KOPT-K1 (cell line): ENCODE data around the gene TRPC5OS.

Experiments used
- H3K27ac ChIP-seq: fragments of 200-600 bp; sonication (generic); 2 replicates; pipeline ENCODE4 v1.5.1; 2016; ENCODE audit warnings: antibody characterized with exemption, mild to moderate bottlenecking, low read depth, low read length; ENCODE audit not compliant: poor library complexity, severe bottlenecking
- H3K36me3 ChIP-seq: fragments of 200-600 bp; sonication (generic); 2 replicates; pipeline ENCODE4 v1.5.1; 2017; ENCODE audit warnings: antibody characterized with exemption, mild to moderate bottlenecking, low read length, moderate library complexity; ENCODE audit not compliant: insufficient read depth
- H3K9me3 ChIP-seq: fragments of 200-600 bp; sonication (generic); 2 replicates; pipeline ENCODE4 v1.5.1; 2017; ENCODE audit warnings: antibody characterized with exemption, low read length, mild to moderate bottlenecking; ENCODE audit not compliant: insufficient read depth, poor library complexity, severe bottlenecking

The TRPC5OS gene

DNA sequence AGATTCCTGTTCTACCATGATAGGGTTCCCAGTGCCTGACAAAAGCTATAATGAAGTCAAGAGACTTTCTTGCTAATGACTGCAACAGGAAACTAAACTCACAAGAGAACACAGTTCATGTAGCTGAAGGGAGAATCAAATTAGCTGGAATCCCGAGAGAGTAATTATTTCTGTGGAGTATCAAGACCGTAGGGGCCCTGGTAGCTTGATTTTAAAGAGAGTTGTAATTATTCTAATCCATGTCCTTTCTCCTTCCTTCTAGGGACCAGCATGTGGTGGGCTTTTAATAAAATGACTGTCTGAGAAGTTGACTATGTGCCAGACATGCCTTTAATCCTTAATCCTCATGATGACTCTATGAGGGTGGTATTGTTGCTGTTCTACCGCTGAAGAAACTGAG, 1.7 kb upstream of the TRPC5OS start:
- H3K9me3 ChIP-seq, result no peaks in the 10 kb centered on the region
- no peak overlapping the region for H3K27ac ChIP-seq
- no peaks in the 10 kb centered on the region for H3K36me3 ChIP-seq

DNA sequence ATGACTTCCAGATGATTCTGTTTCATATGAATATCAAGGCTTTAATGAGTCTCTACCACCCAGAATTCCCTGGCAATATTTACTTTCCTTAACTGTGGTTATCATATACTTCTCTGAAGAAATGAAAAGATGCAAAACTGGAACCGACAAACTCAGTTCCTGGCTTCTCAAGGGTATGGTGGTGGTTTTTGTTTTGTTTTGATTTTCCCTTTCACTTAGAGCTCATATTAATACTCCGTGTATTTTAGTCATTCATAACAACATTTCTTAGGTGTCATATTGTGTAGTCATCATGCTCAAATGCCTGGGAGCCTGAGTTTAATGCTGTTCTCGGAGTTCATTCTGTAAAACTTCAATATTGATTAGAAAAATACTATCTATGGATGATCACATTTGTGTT, 665 bp downstream of the TRPC5OS start:
- Histone ChIP-seq H3K9me3 (no peaks in the 10 kb centered on the region), H3K36me3 (no peaks in the 10 kb centered on the region), H3K27ac (no peak overlapping the region)

DNA sequence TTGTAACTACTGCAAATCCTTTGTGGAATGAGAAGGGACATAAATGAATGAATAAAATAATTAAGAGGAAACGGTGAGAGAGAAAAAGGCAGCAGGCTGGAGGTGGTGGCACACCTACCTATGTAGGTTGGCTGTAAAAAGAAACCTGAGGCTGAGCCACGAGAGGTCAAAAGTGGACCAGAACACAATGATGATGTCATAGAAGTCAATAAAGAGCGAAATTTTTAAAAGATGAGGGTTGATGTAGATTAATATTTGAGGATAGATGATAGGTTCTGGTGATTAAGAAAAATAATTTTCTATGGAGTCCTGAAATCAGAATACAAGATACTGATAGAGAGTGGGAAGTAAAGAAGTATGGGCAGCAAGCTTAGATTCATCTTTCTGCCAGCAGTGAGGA, 1.7 kb downstream of the TRPC5OS start:
- Histone ChIP-seq H3K9me3 (no peaks in the 10 kb centered on the region), H3K36me3 (no peaks in the 10 kb centered on the region), H3K27ac (no peak overlapping the region)

DNA sequence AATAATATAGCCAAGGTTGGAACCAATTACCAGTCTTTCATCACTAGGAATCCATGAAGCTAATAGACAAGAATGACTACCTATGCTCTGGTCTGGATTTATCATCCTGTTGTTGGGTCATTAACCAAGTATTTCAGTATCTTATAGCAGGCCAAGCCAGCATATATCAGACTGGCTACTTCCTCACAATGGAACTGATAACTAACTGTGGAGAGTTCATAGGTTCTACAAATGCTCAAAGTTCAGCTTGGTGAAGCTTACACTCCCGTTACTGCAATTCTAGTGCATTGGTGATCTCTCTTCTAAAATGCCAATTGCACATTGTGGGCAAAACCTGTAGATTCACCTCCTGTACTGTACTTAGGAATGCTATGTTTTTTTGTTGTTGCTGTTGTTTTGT, 4.8 kb downstream of the TRPC5OS start:
- Histone ChIP-seq H3K27ac (no peak overlapping the region), H3K36me3 (no peaks in the 10 kb centered on the region), H3K9me3 (no peaks in the 10 kb centered on the region)

DNA sequence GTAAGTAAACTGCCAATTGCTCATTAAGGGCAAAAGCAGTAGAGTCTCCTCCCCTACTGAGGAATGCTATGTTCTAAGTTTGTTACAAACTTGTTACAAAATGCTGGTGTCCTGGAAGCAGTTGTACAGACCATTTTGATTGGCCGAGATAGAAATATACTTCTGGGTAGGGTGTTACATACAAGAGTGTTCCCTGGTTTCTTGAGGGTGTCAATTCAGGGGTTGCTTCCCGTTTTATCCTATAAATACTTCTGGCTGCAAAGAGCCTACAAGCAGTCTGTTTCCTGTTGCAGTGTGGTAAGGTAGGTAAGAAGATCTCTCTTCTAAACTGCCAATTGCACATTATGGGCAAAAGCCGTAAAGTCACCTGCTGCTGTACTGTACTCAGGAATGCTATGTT, 5.7 kb downstream of the TRPC5OS start:
- no peaks in the 10 kb centered on the region for H3K9me3 ChIP-seq
- H3K27ac ChIP-seq, result no peak overlapping the region
- H3K36me3 ChIP-seq, result no peaks in the 10 kb centered on the region

DNA sequence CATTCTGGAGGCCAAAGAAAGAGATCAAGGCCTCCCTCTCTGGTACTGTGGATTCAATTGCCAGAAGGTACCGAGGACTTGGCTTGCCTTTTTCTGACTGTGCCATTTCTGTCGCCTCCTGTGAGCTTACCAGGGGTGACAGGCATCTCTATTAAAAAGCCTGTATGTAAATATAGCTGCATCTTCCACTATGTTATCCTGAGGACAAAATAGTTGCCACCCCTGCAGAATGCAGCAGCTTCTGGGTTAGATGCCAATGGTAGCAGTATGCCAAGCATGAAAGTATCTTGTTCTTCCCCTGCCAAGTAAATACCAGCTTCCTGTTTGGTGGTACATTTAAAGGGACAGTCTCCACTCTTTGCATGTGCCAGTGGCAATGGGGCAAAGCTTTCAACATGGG, 10.7 kb downstream of the TRPC5OS start:
- Histone ChIP-seq H3K9me3 (no peaks in the 10 kb centered on the region), H3K27ac (no peak overlapping the region), H3K36me3 (no peaks in the 10 kb centered on the region)

DNA sequence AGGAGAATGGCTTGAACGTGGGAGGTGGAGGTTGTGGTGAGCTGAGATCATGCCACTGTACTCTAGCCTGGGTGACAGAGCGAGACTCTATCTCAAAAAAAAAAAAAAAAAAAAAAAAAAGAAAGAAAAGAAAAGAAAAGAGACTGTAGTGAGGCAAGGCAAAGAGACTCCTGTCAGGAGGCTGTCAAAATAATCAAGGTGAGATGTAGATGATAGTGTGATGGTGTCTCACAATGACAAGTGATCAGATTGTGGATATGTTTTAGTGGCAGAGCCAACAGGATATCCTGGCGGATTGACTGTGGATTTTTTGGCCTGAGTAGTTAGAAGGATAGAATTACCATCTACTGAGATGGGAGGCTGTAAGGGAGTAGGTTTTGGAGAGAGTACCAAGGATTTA, 12.6 kb downstream of the TRPC5OS start:
- Histone ChIP-seq H3K27ac (no peak overlapping the region), H3K36me3 (no peaks in the 10 kb centered on the region), H3K9me3 (no peaks in the 10 kb centered on the region)

DNA sequence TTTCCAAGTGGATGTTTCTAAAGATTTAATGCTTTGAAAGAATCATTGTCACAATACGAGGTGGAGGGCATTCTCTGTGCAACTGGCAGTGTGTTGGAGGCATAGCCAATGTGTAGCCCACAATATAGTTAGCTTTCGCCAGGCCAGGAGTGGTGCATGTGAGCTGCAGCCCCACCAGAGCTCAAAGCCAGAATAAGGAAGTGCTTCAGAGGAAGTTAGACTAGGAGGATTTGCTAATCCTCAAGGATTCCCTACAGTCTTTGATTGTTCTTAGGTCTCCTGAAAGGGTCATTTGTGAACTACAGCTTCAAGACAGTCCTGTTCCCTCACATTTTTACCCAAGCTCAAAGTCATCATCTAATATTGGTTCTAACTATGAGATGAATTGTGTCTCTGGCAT, 16.4 kb downstream of the TRPC5OS start:
- Histone ChIP-seq H3K27ac (no peak overlapping the region), H3K36me3 (no peaks in the 10 kb centered on the region), H3K9me3 (no peaks in the 10 kb centered on the region)

DNA sequence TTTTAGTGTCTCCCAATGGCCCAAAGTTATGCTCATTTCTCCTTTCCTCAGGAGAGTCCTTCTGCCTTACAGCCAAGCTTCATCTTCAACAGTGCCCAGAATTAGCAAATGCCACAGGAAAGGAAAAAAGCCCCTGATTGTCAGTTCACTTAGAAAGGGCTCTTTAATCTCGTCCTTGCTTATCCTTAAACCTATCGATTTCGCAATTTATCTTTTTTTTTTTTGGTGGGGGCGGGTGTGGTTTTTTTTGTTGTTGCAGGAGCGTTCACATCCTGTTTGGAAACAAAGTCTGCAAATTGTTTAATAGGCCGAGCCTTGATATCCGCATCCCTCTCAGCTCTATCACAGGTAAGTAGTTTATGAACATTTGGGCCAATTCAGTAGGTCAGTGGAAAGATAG, 20.2 kb downstream of the TRPC5OS start:
- no peaks in the 10 kb centered on the region for H3K36me3 ChIP-seq
- H3K27ac ChIP-seq, result no peak overlapping the region
- H3K9me3 ChIP-seq, result no peaks in the 10 kb centered on the region

DNA sequence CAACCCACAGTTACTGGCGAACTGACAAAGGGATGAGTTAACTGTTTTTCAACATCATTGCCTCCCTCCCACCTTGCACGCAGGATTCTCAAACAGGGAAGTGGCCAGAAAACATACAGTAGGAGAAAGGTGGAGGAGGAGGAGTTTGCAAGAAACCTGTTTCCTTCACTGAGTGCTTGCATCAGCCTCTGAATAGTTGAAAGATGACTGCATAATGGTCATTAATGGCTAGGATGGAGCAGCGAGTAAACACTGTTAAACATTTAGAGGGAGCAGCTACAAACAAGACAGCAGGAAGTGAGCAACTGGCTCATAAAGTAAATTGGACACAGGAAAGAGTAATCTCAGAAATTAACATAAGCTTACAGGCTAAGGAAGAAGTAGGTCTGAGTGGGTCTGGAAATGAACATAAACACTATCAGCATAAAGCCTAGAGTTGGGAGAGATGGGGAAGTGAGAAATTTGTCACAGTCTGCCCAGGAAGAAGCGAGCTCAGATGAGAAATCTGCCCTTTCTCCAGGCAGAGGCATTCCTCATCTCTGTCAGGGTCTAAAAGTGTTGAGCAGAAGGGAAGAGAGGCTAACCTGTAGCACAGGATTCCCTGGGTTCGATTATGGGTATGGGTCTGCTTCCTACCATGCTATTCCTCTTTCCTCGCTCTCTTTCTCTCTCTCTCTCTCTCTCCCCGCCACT, 38.6 kb downstream of the TRPC5OS start:
- Histone ChIP-seq H3K9me3 (no peaks in the 10 kb centered on the region), H3K36me3 (no peaks in the 10 kb centered on the region), H3K27ac (no peak overlapping the region)

DNA sequence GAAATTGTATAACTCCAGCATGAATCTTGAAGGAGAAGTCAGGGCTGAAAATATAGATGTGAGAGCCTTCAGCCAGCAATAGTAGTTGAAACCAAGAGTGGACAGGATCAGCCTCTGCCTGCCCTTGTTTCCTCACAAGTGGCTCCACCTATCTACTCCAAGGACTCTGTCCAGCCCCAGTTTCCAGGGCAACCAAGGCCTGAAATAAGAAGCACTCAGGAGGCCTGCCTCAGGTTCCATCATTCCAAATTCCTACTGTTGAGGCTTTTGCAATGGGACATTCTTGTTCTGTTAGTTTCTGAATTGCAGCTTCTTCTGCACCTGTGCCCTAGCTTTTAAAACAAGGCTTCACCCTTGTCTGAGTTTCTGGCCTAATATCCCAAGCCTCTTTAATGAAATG, 41.6 kb downstream of the TRPC5OS start:
- no peaks in the 10 kb centered on the region for H3K36me3 ChIP-seq
- H3K27ac ChIP-seq, result no peak overlapping the region
- H3K9me3 ChIP-seq, result no peaks in the 10 kb centered on the region

DNA sequence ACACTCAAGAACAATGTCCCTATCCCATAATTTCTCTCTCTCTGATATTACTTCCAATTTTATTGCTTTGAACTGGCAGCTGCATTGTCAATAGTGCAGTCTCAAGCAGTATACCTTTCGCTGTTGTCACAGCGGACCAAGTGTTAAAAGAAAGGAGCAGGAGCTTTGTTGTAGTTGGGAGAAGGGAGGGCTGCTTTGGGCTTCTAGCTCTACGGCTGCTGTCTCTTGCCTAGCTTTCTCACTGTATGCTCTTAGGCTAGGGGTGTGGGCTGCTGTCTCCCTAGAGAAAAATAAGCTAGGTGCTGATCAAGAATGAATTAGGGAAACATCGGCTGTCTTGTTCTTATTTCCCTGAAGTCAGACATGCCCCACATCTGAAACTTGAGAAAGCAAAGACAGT, 52.5 kb downstream of the TRPC5OS start:
- Histone ChIP-seq H3K9me3 (no peaks in the 10 kb centered on the region), H3K27ac (no peak overlapping the region), H3K36me3 (no peaks in the 10 kb centered on the region)
